Retinal pigment epithelial cell (primary cell): Measurements from ENCODE around the gene PRSS23.

Source experiments
- DNase-seq: peaks from one replicate; pipeline ENCODE4 v3.0.0-alpha.2; 2010; ENCODE audit warnings: low read depth
- H3K4me3 ChIP-seq: 2 replicates; pipeline ENCODE4 v1.5.1; 2011; ENCODE audit warnings: mild to moderate bottlenecking, low read length, control low read depth, moderate library complexity
- TF ChIP-seq, protein P1 (sequence below): conservative IDR thresholded peaks from 2 replicates; pipeline ENCODE4 v1.5.1; 2011; ENCODE audit warnings: low read depth, low read length, control low read depth, inconsistent platforms

PRSS23 gene

DNA sequence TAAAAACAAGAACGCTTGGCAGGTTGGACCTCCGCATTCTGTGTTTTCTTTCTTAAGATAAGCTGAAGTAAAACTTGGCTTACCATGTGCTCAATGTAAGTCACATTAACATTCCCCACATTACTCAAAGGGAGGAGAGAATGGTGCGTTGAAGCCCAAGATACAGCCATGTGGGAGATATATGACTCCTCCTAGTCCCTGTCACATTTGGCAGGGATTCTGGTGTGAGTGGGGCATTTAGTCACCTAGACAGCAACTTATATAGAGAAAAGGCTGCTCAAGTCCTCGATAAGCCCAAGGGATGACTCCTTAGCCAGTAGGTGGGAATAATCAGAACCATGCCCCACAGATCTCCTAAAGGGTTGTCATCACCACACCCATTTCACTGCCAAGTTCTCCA is 4.6 kb downstream of the PRSS23 start:
- H3K4me3 ChIP-seq = no peak overlapping the region
- TF ChIP-seq, protein P1, sequence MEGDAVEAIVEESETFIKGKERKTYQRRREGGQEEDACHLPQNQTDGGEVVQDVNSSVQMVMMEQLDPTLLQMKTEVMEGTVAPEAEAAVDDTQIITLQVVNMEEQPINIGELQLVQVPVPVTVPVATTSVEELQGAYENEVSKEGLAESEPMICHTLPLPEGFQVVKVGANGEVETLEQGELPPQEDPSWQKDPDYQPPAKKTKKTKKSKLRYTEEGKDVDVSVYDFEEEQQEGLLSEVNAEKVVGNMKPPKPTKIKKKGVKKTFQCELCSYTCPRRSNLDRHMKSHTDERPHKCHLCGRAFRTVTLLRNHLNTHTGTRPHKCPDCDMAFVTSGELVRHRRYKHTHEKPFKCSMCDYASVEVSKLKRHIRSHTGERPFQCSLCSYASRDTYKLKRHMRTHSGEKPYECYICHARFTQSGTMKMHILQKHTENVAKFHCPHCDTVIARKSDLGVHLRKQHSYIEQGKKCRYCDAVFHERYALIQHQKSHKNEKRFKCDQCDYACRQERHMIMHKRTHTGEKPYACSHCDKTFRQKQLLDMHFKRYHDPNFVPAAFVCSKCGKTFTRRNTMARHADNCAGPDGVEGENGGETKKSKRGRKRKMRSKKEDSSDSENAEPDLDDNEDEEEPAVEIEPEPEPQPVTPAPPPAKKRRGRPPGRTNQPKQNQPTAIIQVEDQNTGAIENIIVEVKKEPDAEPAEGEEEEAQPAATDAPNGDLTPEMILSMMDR = no peak
- DNase-seq = no peak

DNA sequence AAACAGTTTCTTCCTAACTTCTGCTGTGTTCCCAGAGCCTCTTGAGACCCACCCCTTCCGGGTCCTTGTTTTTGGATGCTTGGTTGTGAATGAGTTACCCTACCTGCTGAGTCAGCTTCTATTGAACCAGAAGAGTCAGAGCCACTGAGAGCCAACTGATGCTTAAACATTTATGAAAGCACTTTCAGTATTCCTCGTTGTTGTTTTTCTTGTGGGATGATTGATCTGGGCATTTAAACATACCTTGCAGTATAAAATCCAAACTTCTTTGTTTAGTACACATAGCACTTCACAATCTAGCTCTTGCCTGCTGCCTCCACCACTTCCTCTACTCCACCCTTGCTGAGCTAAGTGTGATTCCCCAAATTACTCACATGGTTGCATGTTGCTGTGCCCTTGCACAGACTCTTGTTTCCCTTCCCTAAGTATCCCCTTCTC is 5.5 kb downstream of the PRSS23 start:
- no peak for DNase-seq
- H3K4me3 ChIP-seq = no peak overlapping the region
- TF ChIP-seq, protein P1 = no peak

DNA sequence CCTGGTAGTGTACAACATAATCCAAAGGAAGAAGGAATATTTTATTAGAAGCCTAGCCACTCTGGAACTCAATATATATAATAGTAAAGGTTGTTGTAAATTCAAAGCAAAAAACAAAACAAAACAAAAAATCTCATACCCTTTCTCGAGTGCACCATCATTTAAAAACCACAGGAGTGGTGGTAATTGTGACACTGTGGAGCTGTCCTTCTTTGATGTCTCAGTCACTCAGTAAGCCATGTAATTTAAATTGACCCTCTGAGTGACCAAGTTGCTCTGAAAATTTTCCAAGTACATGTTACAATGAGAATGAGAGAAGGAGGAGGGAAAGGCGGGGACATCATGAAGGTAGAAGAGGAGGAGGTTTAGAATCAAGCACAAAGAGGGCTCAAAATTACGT is 6.6 kb downstream of the PRSS23 start:
- no peak for DNase-seq
- TF ChIP-seq, protein P1 = no peak
- no peak overlapping the region for H3K4me3 ChIP-seq

DNA sequence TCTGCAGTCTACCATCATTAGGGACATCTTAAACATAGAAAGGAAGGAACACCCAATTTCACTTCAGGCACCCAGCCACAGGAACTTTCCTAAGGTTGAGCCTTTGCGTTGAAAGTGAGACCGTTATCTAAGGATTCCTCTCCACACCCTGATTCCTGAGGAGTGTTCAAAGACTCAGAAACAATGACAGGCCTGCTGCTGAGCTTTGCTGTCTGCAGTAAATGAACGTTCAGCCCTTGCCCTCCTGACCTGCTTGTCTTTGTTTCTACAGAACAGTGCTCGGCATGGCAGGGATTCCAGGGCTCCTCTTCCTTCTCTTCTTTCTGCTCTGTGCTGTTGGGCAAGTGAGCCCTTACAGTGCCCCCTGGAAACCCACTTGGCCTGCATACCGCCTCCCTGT is 7.0 kb downstream of the PRSS23 start:
- no peak for DNase-seq
- H3K4me3 ChIP-seq = no peak overlapping the region
- TF ChIP-seq, protein P1 = no peak

DNA sequence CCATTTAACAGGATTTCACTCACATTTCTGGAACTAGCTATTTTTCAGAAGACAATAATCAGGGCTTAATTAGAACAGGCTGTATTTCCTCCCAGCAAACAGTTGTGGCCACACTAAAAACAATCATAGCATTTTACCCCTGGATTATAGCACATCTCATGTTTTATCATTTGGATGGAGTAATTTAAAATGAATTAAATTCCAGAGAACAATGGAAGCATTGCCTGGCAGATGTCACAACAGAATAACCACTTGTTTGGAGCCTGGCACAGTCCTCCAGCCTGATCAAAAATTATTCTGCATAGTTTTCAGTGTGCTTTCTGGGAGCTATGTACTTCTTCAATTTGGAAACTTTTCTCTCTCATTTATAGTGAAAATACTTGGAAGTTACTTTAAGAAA is 9.2 kb downstream of the PRSS23 start:
- TF ChIP-seq, protein P1 = no peak
- DNase-seq = no peak
- H3K4me3 ChIP-seq = no peak overlapping the region

DNA sequence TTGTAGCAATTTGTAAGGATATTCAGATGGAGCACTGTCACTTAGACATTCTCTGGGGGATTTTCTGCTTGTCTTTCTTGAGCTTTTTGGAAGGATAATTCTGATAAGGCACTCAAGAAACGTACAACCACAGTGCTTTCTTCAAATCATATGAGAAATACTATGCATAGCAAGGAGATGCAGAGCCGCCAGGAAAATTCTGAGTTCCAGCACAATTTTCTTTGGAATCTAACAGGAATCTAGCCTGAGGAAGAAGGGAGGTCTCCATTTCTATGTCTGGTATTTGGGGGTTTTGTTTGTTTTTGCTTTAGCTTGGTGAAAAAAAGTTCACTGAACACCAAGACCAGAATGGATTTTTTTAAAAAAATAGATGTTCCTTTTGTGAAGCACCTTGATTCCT is 9.9 kb downstream of the PRSS23 start:
- TF ChIP-seq, protein P1 = no peak
- DNase-seq = no peak

DNA sequence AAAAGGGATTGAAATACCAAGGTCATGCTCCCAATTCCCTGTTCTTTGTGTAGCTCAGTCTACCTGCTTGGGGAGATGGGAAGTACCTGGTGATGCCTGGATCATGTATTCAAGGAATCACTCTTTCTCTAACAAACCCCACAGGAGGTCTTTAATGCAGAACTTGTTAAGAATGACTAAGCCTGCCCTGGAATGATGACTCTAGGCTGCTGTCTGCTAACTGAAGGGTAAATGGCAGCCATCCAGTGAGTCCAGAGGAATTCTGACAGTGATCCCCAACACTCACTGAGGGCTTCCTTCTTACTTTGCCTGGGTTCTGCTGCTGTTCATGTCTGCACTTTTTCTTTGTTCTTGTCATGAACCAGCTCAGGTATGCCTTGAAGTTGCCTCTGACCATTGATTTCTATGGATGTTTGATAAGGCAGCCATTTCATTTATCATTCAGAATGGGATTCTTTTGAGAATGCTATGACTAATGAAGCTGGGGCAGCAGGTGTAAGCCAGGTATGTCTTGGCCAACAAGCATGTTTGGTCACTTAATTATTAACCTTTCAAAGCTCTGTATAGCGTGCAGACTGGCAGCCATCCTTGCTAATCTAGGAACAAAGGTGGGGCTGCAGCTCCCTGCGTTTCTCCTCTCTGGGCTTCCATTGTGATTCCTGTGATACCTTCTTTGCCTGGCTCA is 11.4 kb downstream of the PRSS23 start:
- TF ChIP-seq, protein P1 = no peak
- no peak for DNase-seq
- no peak overlapping the region for H3K4me3 ChIP-seq

More for the DNA sequence above, 9.9 kb downstream of the PRSS23 start:
- no peak overlapping the region for H3K4me3 ChIP-seq
